Measurements from ENCODE around the gene SLIT2. TPM values are rescaled to one million over a fixed set of nuclear protein-coding genes. Genes with fewer than 3 reads are reported as not detected.

Gene SLIT2
- total RNA-seq, 2 experiments from 2014 or later: not detected

DNA sequence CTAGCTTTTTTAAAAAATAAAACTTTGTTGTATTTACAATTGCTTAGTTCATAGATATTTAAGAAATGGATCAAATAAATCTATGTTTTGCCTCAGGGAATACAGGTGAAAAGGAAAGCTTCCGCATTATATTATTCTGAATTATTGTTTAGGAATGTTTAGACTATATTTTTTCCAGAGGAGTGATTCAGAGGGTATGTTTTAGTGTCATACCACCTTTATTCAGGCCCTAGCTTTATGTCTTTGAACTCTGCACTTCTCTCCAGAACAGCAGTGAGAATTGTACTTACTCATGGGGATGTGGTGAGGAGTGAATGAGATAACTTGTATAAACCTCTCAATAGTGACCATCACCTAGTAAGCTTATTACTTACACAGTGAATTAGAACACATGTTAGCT, 14.0 kb downstream of the SLIT2 start:
- no peaks in the 10 kb centered on the region for H4K20me1 ChIP-seq (ENCODE audit: insufficient read depth, low read length)
- H2AFZ ChIP-seq (ENCODE audit: low read length): no peak overlapping the region
- DNase-seq (ENCODE audit: low spot score): no peak
- H3K79me2 ChIP-seq (ENCODE audit: insufficient read depth, low read depth, low read length): no peaks in the 10 kb centered on the region
- no TSS peak for BruUV-seq (replicated peaks)
- no peaks in the 10 kb centered on the region for H3K9me2 ChIP-seq (ENCODE audit: insufficient read depth, low read length)
- no peaks in the 10 kb centered on the region for H3K9me3 ChIP-seq (ENCODE audit: low read length)
- H3K4me1 ChIP-seq (ENCODE audit: insufficient read depth, low read length, poor library complexity, severe bottlenecking): no peaks in the 10 kb centered on the region
- TF ChIP-seq, protein P1, sequence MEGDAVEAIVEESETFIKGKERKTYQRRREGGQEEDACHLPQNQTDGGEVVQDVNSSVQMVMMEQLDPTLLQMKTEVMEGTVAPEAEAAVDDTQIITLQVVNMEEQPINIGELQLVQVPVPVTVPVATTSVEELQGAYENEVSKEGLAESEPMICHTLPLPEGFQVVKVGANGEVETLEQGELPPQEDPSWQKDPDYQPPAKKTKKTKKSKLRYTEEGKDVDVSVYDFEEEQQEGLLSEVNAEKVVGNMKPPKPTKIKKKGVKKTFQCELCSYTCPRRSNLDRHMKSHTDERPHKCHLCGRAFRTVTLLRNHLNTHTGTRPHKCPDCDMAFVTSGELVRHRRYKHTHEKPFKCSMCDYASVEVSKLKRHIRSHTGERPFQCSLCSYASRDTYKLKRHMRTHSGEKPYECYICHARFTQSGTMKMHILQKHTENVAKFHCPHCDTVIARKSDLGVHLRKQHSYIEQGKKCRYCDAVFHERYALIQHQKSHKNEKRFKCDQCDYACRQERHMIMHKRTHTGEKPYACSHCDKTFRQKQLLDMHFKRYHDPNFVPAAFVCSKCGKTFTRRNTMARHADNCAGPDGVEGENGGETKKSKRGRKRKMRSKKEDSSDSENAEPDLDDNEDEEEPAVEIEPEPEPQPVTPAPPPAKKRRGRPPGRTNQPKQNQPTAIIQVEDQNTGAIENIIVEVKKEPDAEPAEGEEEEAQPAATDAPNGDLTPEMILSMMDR (conservative IDR thresholded peaks at IDR 0.05; ENCODE audit: low read length): no peak
- no peak for TF ChIP-seq EZH2phosphoT487 (IDR thresholded peaks at IDR 0.05; ENCODE audit: borderline replicate concordance, low read depth, low read length)
- no peak overlapping the region for H3K27ac ChIP-seq (ENCODE audit: low read depth, low read length, poor library complexity, severe bottlenecking)
- H3K36me3 ChIP-seq (ENCODE audit: insufficient read depth, low read length): no peaks in the 10 kb centered on the region
- intact Hi-C loops (cut with micrococcal nuclease; ENCODE audit: unreplicated experiment): no loop called here
- POLR2A ChIA-PET: interaction anchor here (0.6 to 1.8 kb wide), 2 partner anchors 12 to 26 kb away, joined by 4 to 5 read pairs; no protein-coding TSS in a partner anchor
- CTCF ChIA-PET (ENCODE audit: unreplicated experiment): no interaction called here
- no peak overlapping the region for H3K4me3 ChIP-seq (ENCODE audit: low read depth, low read length, poor library complexity, severe bottlenecking)
- no peak overlapping the region for H3K4me2 ChIP-seq (ENCODE audit: low read length)

DNA sequence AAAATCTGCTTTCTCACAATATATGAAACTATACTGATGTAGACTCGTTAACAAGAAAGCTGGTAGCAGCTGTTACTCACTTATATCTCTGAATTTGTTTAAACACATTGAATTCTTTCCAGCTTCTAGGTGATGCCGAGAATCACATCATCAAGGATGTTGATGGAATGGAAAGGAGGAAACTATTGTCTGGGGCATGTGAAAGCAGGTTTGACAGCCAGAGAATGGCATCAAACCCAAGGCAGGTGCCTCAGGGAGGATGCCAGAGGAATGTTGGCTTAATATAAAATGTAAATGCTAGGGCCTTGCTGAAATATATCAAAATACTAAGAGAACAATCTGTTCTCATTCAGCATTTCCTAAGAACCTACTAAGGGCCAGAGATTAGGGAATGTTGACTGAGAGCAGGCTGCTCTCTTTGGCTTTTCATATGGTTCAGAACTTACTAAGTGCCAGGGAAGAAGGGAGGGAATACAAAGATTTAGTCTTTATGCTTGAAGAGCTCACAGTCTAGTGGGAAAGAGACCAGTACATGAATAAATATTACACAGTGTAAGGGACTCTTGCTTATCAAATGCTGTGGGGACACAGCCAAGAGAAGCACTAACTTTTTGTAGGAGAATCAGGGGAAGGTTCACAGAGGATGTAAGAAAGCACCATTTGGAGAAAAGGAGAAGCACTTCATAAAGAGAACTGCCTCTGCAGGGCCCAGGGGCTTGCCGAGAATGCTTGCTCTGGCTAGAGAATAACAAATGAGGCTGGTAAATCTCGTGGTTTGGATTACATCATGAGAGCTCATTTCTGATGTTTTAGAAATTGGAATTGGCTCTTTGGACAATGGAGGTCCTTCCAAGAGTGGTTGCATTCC, 14.7 kb downstream of the SLIT2 start:
- no peak for TF ChIP-seq EZH2phosphoT487 (IDR thresholded peaks at IDR 0.05; ENCODE audit: borderline replicate concordance, low read depth, low read length)
- TF ChIP-seq, protein P1 (conservative IDR thresholded peaks at IDR 0.05; ENCODE audit: low read length): no peak
- Histone ChIP-seq H4K20me1 (ENCODE audit: insufficient read depth, low read length) (no peaks in the 10 kb centered on the region), H3K9me3 (ENCODE audit: low read length) (no peaks in the 10 kb centered on the region), H3K4me2 (ENCODE audit: low read length) (no peak overlapping the region), H3K36me3 (ENCODE audit: insufficient read depth, low read length) (no peaks in the 10 kb centered on the region), H3K4me1 (ENCODE audit: insufficient read depth, low read length, poor library complexity, severe bottlenecking) (no peaks in the 10 kb centered on the region), H3K27ac (ENCODE audit: low read depth, low read length, poor library complexity, severe bottlenecking) (no peak overlapping the region), H2AFZ (ENCODE audit: low read length) (no peak overlapping the region), H3K4me3 (ENCODE audit: low read depth, low read length, poor library complexity, severe bottlenecking) (no peak overlapping the region), H3K79me2 (ENCODE audit: insufficient read depth, low read depth, low read length) (no peaks in the 10 kb centered on the region), H3K9me2 (ENCODE audit: insufficient read depth, low read length) (no peaks in the 10 kb centered on the region)
- intact Hi-C loops (cut with micrococcal nuclease; ENCODE audit: unreplicated experiment): no loop called here
- POLR2A ChIA-PET: interaction anchor here (0.6 to 1.8 kb wide), 2 partner anchors 11 to 25 kb away, joined by 4 to 5 read pairs; no protein-coding TSS in a partner anchor
- no peak for DNase-seq (ENCODE audit: low spot score)
- BruUV-seq (replicated peaks): no TSS peak
- CTCF ChIA-PET (ENCODE audit: unreplicated experiment): no interaction called here

DNA sequence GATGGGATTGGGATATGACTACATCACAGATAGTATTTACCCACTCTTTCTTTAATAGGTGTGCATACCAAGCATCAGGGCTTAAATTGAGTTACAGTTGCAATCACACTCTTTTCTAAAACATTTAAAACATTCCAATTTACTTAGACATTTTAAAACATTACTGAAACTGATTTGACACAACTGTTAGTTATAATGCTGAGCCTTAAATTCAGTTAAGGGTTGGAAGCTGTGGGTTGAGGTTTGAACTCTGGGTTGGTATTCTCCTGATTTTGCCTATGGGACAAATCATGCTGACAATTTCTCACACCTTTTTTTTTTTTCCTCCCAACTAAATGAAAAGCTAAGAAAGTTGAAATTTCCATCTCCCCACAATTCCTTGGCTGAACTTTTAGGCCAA, 16.3 kb downstream of the SLIT2 start:
- Histone ChIP-seq H3K9me2 (ENCODE audit: insufficient read depth, low read length) (no peaks in the 10 kb centered on the region), H3K27ac (ENCODE audit: low read depth, low read length, poor library complexity, severe bottlenecking) (no peak overlapping the region), H3K36me3 (ENCODE audit: insufficient read depth, low read length) (no peaks in the 10 kb centered on the region), H3K9me3 (ENCODE audit: low read length) (no peaks in the 10 kb centered on the region), H2AFZ (ENCODE audit: low read length) (no peak overlapping the region), H3K4me2 (ENCODE audit: low read length) (no peak overlapping the region), H3K79me2 (ENCODE audit: insufficient read depth, low read depth, low read length) (no peaks in the 10 kb centered on the region), H3K4me1 (ENCODE audit: insufficient read depth, low read length, poor library complexity, severe bottlenecking) (no peaks in the 10 kb centered on the region), H3K4me3 (ENCODE audit: low read depth, low read length, poor library complexity, severe bottlenecking) (no peak overlapping the region), H4K20me1 (ENCODE audit: insufficient read depth, low read length) (no peaks in the 10 kb centered on the region)
- ChIA-PET POLR2A (interaction anchor here (0.7 to 0.8 kb wide), 2 partner anchors 9 to 380 kb away, joined by 3 to 4 read pairs; no protein-coding TSS in a partner anchor), CTCF (ENCODE audit: unreplicated experiment) (no interaction called here)
- no peak for DNase-seq (ENCODE audit: low spot score)
- no TSS peak for BruUV-seq (replicated peaks)
- no peak for TF ChIP-seq EZH2phosphoT487 (IDR thresholded peaks at IDR 0.05; ENCODE audit: borderline replicate concordance, low read depth, low read length)
- TF ChIP-seq, protein P1 (conservative IDR thresholded peaks at IDR 0.05; ENCODE audit: low read length): no peak
- intact Hi-C loops (cut with micrococcal nuclease; ENCODE audit: unreplicated experiment): no loop called here
